ENCODE results near the gene CAV2.

The CAV2 gene

DNA sequence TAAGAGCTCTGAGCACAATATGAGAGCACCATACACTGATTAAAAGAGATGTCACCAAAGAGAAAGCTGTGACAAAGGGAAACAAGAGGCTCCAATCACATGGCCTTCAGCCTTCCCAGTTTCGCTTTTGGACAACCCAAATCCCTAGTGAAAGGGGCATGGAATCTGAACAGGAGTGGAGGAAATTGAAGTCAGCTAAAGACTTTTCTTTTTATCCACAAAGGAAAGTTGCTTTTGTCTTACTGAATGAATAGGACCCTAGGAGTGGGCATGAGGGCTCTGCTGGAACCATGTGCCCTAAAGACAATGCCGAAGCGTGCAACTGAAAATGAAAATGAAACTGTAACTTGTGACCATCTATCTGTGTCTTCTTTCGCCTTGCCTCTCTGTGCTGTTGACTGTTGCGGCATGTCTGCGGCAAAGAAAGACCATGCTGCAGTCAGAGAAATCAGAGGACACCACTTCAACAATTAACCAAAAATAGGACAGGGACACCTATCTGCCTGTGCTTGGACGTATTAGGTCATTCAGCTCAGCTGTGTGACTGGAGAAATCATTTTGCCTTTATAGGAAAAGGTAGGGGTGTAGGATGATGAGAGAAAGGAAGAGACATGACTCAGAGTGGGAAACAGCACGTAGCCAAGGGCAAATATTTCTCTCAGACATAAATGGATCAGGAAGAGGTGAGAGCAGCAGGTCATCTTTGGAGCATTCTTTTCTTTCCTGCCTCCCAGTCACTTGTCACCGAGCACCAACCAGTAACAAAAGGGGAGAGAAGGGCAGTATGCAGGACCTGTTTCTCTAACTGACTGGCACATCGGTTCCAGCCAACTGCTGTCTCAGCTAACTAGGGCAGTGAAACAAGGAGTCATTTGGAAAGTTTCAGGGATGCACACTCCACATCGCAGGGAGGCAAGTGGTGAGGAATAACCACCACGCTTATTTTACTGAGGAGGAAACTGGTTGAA, 12.3 kb downstream of the CAV2 start:
- H3K27ac ChIP-seq, result peak overlapping the region; percentile 38
- peak overlapping the region; percentile 47 for H3K4me3 ChIP-seq (ENCODE audit: low read depth, low read length)
- H3K4me2 ChIP-seq (ENCODE audit: low read length), result peak overlapping the region; percentile 26
- no peak overlapping the region for H3K9ac ChIP-seq
- H3K27me3 ChIP-seq (ENCODE audit: control insufficient read depth, insufficient read depth, low read length), result no peaks in the 10 kb centered on the region
- H3K4me1 ChIP-seq, result no peaks in the 10 kb centered on the region
- peak overlapping the region; percentile 7 for H2AFZ ChIP-seq
- H3K79me2 ChIP-seq, result no peaks in the 10 kb centered on the region
- TF ChIP-seq, protein P1, sequence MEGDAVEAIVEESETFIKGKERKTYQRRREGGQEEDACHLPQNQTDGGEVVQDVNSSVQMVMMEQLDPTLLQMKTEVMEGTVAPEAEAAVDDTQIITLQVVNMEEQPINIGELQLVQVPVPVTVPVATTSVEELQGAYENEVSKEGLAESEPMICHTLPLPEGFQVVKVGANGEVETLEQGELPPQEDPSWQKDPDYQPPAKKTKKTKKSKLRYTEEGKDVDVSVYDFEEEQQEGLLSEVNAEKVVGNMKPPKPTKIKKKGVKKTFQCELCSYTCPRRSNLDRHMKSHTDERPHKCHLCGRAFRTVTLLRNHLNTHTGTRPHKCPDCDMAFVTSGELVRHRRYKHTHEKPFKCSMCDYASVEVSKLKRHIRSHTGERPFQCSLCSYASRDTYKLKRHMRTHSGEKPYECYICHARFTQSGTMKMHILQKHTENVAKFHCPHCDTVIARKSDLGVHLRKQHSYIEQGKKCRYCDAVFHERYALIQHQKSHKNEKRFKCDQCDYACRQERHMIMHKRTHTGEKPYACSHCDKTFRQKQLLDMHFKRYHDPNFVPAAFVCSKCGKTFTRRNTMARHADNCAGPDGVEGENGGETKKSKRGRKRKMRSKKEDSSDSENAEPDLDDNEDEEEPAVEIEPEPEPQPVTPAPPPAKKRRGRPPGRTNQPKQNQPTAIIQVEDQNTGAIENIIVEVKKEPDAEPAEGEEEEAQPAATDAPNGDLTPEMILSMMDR (IDR thresholded peaks at IDR 0.05), result no peak
- H3K36me3 ChIP-seq (ENCODE audit: control insufficient read depth, insufficient read depth, low read length), result no peaks in the 10 kb centered on the region
- H3K9me3 ChIP-seq (ENCODE audit: control insufficient read depth, low read length), result no peaks in the 10 kb centered on the region

DNA sequence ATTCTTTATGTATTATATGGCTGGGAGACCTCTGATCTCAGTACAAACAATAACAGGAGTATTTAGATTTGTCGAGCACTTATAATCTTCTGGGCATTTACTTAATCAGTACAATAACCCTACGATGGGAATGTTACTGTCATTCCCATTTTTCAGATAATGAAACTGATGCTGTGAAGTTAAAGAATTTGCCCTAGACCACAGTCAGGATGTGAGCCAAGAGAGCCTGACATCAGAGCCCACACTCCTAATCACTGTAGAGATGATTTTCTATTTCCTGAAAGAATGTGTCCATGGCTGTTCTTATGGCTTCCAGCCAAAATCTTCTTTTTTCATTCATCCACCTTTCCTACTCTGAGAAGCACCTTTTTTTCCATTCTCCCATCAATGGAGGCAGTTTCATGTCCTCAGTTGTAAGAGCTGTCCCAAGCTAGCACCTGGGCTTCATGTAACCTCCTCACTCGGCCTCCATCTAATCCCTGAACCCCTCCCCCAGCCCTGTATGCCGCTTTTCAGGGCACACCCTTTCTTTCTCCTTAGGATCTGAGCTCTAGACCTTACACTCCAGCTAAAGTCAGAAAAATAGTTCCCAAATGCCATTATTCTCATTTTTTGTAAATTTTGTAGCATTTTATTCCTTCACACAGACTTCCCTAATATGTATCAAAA, 13.1 kb downstream of the CAV2 start:
- Histone ChIP-seq H3K27me3 (ENCODE audit: control insufficient read depth, insufficient read depth, low read length) (no peaks in the 10 kb centered on the region), H3K4me3 (ENCODE audit: low read depth, low read length) (no peak overlapping the region), H3K36me3 (ENCODE audit: control insufficient read depth, insufficient read depth, low read length) (no peaks in the 10 kb centered on the region), H3K4me2 (ENCODE audit: low read length) (peak overlapping the region; percentile 26), H3K9ac (no peak overlapping the region), H3K27ac (peak overlapping the region; percentile 38), H3K79me2 (no peaks in the 10 kb centered on the region), H2AFZ (no peak overlapping the region), H3K4me1 (no peaks in the 10 kb centered on the region), H3K9me3 (ENCODE audit: control insufficient read depth, low read length) (no peaks in the 10 kb centered on the region)
- TF ChIP-seq, protein P1 (IDR thresholded peaks at IDR 0.05), result no peak

DNA sequence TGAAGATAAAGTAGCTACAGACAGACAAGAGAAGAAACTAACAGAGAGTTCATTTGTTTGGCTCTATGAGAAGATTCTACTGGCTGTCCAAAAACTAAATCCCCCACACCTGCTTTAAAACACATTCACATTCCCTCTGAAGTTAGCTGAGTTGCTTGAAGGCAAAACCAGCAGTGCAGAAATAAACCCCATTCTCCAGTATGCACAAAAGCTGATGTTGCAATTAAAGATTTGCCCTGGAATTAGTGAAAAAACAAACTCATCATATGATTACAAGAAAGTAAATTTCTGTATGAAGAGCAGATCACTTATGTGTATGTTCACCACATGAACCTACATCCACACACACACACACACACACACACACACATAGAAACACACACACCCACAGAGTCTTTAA, 16.0 kb downstream of the CAV2 start:
- Histone ChIP-seq H3K9me3 (ENCODE audit: control insufficient read depth, low read length) (no peaks in the 10 kb centered on the region), H3K36me3 (ENCODE audit: control insufficient read depth, insufficient read depth, low read length) (no peaks in the 10 kb centered on the region), H3K4me2 (ENCODE audit: low read length) (no peak overlapping the region), H2AFZ (no peak overlapping the region), H3K27me3 (ENCODE audit: control insufficient read depth, insufficient read depth, low read length) (no peaks in the 10 kb centered on the region), H3K4me3 (ENCODE audit: low read depth, low read length) (no peak overlapping the region), H3K79me2 (no peaks in the 10 kb centered on the region), H3K4me1 (no peaks in the 10 kb centered on the region), H3K9ac (no peak overlapping the region), H3K27ac (no peak overlapping the region)
- TF ChIP-seq, protein P1 (IDR thresholded peaks at IDR 0.05), result no peak

DNA sequence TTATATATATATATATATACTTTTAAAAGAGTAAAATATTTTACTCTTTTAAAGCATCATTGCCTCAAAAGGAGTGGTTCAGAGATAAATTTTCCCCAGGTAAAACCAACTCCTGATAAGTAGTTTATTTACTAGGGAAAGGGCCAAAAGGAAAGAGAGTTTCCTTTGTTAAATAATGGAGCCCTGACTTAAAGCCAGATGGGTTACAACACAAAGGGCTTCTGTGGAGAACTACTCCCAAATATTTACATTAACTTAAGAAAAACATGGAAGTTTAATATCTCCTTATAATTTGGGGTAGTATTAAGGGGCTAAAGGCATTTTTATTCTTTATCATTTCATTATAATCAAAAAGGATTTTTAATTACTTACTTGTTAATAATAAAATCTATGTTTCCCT, 16.8 kb downstream of the CAV2 start:
- TF ChIP-seq, protein P1 (IDR thresholded peaks at IDR 0.05), result no peak
- no peak overlapping the region for H3K9ac ChIP-seq

More for the DNA sequence above, 16.8 kb downstream of the CAV2 start:
- Histone ChIP-seq H3K4me1 (no peaks in the 10 kb centered on the region), H3K27ac (no peak overlapping the region), H2AFZ (no peak overlapping the region), H3K4me3 (ENCODE audit: low read depth, low read length) (no peak overlapping the region), H3K36me3 (ENCODE audit: control insufficient read depth, insufficient read depth, low read length) (no peaks in the 10 kb centered on the region), H3K4me2 (ENCODE audit: low read length) (no peak overlapping the region), H3K9me3 (ENCODE audit: control insufficient read depth, low read length) (no peaks in the 10 kb centered on the region), H3K27me3 (ENCODE audit: control insufficient read depth, insufficient read depth, low read length) (no peaks in the 10 kb centered on the region), H3K79me2 (no peaks in the 10 kb centered on the region)

Data from parathyroid adenoma (tissue), 2 donors.